HG03575 (cell line): ENCODE measurements around the gene METRN.
"Not testable (repeated sequence)": the region's sequence is repeated elsewhere in the genome, so short reads cannot be mapped to it uniquely, and the experiment has no call there.

Experiments used
- ATAC-seq: cut with Tn5 transposase; IDR thresholded peaks from one replicate; pipeline ENCODE4 v1.9.1; 2021; ENCODE audit not compliant: unreplicated experiment, insufficient number of reproducible peaks, low FRiP score; ENCODE audit errors: extremely low read depth

Gene METRN

GRCh38 chr16:730666-731509 lies 16.0 kb downstream of the METRN start:
- no peak for ATAC-seq

GRCh38 chr16:732332-732731 lies 17.4 kb downstream of the METRN start:
- ATAC-seq: no peak

GRCh38 chr16:732936-733335 lies 18.0 kb downstream of the METRN start:
- ATAC-seq: no peak

- ATAC-seq: no peak
These were observed 18.7 kb downstream of the METRN start for GRCh38 chr16:733382-734207.

- no peak for ATAC-seq
These were observed 19.5 kb downstream of the METRN start for GRCh38 chr16:734208-734980.

- no peak for ATAC-seq
These were observed 20.3 kb downstream of the METRN start for GRCh38 chr16:734981-735881.

- no peak for ATAC-seq
These were observed 21.1 kb downstream of the METRN start for GRCh38 chr16:735982-736453.

GRCh38 chr16:736936-737481 lies 22.1 kb downstream of the METRN start:
- ATAC-seq: no peak

- ATAC-seq: no peak
These were observed 24.9 kb downstream of the METRN start for GRCh38 chr16:739560-740458.

- ATAC-seq: no peak
These were observed 25.5 kb downstream of the METRN start for GRCh38 chr16:740459-740763.

- no peak for ATAC-seq
These were observed 26.0 kb downstream of the METRN start, which contains the start of gene CIAO3 for GRCh38 chr16:740764-741505. Gene CIAO3 (minus strand): TSS chr16:740997. CDS start chr16:740985, 12 bp downstream.

- no peak for ATAC-seq
These were observed 27.2 kb downstream of the METRN start for GRCh38 chr16:741986-742629.

- not testable (repeated sequence) for ATAC-seq
These were observed 28.0 kb downstream of the METRN start for GRCh38 chr16:742894-743293.

GRCh38 chr16:743794-744500 lies 29.0 kb downstream of the METRN start:
- ATAC-seq: no peak

- ATAC-seq: no peak
These were observed 30.8 kb downstream of the METRN start for GRCh38 chr16:745739-746138.

GRCh38 chr16:746637-747036 lies 31.7 kb downstream of the METRN start:
- ATAC-seq: no peak
